OCI-LY7 (cell line): Measurements from ENCODE around the gene HSF2BP.

Source experiments
- EZH2phosphoT487 ChIP-seq: fragments of 200-600 bp; sonication (generic); IDR thresholded peaks from 2 replicates; pipeline ENCODE4 v1.6.1; 2018; ENCODE audit warnings: low read depth, borderline replicate concordance, mild to moderate bottlenecking, mixed run types, antibody characterized with exemption, low read length, moderate library complexity, mixed read lengths
- TF ChIP-seq, protein P1 (sequence below): fragments of 200-600 bp; sonication (generic); conservative IDR thresholded peaks from 2 replicates; pipeline ENCODE4 v1.5.1; 2014; ENCODE audit warnings: mild to moderate bottlenecking, antibody characterized with exemption, low read length, moderate library complexity, mixed read lengths

GRCh38 chr21:43598416-43599120, 60.7 kb downstream of the HSF2BP start:
- TF ChIP-seq, protein P1, sequence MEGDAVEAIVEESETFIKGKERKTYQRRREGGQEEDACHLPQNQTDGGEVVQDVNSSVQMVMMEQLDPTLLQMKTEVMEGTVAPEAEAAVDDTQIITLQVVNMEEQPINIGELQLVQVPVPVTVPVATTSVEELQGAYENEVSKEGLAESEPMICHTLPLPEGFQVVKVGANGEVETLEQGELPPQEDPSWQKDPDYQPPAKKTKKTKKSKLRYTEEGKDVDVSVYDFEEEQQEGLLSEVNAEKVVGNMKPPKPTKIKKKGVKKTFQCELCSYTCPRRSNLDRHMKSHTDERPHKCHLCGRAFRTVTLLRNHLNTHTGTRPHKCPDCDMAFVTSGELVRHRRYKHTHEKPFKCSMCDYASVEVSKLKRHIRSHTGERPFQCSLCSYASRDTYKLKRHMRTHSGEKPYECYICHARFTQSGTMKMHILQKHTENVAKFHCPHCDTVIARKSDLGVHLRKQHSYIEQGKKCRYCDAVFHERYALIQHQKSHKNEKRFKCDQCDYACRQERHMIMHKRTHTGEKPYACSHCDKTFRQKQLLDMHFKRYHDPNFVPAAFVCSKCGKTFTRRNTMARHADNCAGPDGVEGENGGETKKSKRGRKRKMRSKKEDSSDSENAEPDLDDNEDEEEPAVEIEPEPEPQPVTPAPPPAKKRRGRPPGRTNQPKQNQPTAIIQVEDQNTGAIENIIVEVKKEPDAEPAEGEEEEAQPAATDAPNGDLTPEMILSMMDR, result no peak
- TF ChIP-seq EZH2phosphoT487, result no peak
